ENCODE data around the gene P3H4.
"Not testable (repeated sequence)": the region's sequence is repeated elsewhere in the genome, so short reads cannot be mapped to it uniquely, and the experiment has no call there.

P3H4 gene

DNA sequence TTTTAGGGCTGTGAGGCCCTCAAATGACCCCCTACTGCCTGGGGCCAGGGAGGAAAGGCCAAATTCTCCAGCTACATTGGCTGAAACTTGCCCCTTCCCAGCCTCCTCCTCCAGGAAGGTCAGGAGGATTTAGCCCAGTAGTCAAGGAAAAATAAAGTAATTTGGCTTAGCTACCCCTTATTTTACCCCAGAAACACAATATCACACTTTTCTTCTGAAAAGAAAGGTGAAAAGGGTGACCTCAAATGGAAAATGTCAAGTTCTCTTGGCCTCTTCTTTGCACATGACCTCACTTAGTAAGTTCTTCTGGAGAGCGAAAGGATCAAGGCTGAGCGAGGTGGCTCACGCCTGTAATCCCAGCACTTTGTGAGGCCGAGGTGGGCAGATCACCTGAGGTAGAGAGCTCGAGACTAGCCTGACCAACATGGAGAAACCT lies 17.2 kb downstream of the P3H4 start:
- DNase-seq (ENCODE audit: low spot score): no peak

DNA sequence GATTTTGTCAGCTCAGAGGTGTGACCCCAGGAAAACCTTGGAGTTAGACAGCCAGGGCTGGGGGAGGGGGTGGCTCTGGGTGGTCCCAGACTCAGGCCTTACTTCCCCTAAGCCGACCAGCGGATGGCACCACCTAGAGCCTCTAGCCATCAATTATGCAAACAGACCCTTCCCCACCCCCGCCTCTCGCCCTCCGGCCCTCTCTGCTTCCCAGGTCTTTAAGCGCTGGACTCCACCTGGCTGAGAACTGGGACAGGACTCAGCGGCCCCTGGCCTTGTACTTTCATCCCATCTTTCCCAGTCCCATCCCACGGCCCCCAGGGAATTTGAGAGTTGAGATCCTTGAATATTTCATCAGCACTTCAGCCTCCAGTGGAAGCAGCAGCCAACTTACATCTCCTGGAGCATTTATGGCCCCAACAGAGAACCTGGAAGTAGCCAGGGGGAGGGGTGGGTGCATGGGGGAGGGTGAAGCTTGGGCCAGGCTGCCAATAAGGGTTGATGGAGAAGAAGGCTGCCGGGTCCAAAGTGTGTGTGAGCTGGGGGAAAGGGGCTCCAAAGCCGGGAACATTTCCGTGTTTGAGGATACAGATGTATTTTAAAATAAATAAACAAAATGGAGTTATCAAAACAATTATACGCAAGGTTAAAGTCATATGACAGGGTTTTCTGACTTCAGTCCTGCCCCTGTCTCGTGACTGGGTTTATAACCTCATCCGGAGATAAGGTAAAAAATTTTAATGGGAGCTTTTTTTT lies 17.8 kb downstream of the P3H4 start:
- peak; percentile 83 for DNase-seq (ENCODE audit: low spot score)

DNA sequence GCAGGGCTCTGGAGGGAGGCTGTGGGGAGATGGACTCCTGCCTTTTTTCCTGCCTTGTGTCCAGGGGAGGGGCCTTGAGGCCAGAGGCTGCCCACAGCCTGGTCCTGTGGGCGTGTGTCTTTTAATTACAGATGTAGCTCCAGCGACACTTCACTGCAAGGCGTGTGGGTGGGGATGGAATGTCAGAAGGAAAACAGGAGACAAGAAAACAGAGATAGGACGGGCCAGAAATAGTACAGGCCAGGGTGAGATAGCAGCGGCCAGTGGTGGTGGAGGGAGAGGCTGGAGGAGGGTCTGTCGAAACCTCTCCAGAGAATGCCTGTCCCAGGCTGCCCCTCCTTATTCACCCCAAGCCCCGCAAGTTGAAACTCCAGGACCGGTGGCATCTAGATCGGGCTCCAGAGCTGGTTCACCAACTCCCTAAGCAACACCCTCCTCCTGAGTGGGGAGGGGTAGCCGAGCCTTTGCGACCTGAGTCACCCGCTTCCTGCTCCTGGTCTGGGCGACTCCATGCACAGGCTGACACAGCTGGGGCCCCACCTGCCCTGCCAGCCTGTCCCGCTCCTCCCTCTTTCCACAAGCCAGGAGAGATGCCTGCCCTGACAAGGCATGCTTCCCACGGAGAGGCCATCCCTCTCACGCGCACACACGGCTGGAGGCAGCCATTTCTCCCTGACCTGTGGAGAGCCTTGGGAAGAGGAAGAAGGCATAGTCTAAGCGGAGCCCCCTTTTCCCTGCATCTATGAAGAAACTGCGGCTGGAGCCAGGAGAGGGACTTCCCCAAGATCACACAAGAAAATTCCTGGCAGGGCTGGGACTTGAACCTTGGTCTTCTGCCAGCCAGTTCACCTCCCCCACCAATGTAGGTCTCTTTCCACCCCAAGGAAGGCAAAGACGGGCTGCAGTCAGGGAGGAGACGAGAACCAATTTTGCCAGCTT lies 18.6 kb downstream of the P3H4 start:
- DNase-seq (ENCODE audit: low spot score): no peak

DNA sequence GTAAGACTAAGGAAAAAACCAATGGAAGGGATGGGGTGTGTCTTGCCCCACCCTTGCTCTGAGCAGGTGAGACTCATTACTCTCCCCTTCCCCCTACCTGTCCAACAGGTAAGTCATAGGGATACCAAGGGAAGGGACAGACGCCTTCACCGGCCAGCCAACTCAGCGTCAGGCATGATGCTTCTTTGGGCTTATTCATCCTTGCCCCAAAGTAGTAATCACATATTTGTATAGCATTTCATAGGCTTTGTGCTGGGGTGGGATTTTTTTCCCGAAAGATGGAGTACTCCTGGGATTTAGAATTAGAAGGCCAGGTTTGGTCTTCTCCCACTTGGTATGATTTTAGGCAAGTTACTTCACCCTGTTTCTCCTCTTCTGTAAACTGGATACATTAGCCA lies 24.7 kb downstream of the P3H4 start:
- DNase-seq (ENCODE audit: low spot score): no peak

DNA sequence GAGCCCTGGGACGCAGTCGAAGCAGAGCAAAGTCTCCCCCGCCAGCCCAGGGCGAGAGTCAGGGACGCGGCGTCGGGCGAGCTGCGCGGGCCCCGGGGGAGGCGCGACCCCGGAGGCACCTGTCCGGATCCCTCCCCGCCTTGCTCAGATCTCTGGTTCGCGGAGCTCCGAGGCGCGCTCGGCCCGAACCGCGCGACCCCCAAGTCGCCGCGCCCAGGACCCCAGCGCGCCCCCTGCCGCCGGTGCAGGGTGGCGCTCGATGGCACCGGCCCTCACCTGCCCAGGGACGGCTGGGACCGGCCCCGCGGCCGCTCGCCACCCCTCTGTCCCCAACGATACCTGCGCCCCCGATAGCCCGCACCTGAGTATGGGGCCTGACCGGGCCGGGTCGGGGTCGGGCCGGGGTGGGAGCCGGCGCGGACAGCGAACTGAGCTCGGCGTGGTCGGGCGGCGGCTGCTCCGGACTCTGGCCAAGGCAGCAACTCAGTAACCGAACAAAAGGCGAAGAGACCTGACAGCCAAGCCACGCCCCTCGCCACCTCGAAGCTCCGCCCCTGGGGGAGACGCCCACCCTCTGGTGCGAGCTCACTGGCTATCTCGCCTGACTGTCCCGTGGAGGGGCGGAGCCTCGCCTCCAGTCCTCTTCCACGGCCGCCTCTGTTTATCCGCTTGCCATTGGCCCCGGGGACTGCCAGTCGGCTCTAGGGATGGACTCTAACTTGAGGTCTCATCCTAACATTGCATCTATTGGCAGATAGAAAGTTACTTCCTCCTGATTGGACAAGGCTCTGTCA lies 25.3 kb downstream of the P3H4 start, which contains the start of gene JUP:
JUP (minus strand) TSS at position 485 of the 794 bp plus-strand sequence. CDS start 14,857 bp downstream, outside the sequence.
- peak; percentile 100 for DNase-seq (ENCODE audit: low spot score)

DNA sequence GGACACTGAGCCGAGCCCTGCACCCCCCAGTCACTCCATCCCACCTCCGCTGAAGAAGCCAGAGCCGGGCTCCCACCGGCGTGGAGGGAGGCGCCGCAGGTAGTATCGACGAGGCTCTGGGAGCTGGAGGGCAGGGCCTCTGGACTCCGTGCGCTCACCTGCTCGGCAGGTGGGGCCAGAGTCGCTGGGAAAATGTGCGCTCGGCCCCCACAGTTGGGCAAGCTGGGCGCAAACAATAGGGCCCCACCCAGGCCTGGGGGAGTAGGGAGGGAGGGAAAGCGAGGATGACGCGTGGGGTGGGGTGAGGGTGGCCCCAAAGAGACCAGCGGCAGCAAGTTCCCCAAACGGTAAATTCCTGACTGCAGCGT lies 25.9 kb downstream of the P3H4 start:
- DNase-seq (ENCODE audit: low spot score): peak; percentile 79

DNA sequence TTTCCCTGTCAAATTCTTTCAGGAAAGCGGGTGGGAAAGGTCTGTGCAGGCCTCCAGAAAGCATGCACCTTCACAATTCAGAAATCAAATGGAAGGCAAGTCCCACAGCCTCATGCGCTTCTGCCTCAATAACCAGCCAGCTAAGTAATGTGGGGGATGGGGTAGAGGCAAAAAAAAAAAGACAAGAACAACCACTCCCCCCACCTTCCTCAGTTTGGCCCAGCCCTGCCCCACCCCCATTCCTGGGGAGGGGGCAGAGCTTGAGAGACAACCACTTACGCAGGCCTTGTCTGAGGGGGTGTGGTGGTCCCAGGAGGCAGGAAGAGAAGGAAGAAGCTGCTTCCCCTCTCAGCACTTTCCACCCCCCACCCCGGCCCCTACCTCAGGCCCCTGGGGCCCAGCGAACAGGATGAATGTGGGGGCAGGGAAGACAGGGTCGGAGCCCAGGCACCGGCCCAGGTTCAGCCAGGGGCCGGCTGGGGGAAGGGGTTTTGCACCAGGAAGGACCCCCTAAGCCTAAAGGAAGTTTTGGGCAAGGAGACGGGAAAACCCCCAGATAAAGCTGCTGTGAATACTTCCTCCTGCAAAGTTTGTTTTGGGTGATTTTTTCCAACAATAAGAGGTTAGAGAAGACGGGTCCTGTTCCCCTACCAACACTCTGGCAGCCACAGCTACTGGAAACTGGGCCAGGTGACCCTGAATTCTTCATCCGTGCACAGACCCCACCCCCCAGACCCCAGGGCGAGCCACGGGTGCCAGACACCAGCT lies 26.5 kb downstream of the P3H4 start:
- DNase-seq (ENCODE audit: low spot score): peak; percentile 87

DNA sequence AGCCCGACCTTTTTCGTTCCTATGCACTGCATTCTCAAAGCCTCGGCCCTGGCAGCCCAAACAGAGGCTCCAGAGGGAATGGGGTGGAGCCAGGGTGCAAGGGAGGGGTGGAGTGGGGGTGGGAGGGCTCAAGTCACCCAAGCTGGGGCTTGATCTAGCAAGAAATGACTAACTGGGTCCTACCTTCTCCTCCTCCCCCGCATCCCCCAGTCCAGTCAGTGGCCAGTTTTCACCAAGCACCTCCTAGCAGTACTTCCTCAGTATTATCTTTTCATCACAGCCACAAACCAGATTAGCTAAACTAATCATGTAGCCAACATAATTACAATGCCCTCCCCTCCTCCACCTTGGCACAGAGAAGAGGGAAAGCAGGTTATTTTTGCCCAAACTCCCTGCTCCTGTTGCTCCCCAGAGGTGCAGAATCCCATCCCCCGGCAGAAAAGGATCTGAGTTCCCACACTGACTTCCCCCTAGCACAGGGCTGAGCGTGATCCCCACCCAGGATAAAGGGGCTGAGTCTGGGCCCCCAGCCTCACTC lies 27.5 kb downstream of the P3H4 start:
- DNase-seq (ENCODE audit: low spot score): peak; percentile 74

DNA sequence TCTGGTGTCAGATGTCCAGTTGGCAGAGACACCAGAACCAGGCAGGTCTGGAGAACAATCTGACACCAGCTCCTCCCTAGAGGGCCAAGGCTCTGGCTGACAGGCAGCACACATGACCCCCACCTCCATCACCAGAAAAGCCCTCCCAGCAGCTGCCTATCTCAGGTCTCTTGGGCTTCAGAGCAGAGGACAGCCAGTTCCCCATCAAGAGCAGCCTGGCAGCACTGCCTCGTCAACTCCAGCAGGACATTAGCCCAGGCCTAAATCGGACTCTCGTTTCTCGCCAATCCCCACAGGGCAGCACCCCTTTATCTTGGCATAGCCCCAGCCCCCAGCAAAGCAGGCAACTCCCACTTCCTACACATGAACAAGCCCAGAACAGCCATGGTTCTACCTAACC lies 29.6 kb downstream of the P3H4 start:
- DNase-seq (ENCODE audit: low spot score): no peak

DNA sequence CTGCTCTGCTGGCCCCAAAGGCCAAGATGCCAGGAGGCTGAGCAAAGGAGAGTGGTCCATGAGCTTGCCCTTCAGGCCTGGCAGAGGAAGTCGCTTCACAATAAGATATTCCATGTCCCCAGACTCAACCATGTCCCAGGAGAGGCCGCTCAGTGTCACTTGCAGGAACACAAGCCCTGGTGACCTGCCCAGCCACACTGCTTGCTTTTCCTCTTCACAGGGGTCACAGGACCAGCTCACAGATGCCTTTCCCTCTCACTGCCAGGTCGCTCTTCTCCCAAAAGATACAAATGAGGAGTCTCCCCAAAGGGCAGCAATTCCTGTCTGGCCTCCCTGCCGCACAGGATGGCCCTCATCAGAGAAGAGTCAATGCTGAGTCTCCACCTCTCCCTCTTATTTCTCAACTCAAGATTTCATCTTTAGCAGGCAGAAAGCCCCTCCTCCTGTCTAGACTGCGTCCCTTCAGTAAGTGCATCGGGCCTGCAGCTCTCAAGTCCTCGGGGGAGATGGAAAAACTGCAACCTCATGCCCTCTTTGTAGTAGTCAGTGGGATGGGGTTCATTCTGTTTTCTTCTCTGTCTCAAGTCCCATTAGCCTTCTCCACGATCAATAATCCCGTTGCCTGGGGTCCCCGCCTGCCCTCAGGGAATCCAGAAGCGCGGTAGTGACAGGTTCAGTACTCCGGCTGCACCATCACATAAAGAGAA lies 30.2 kb downstream of the P3H4 start:
- DNase-seq (ENCODE audit: low spot score): peak; percentile 50

DNA sequence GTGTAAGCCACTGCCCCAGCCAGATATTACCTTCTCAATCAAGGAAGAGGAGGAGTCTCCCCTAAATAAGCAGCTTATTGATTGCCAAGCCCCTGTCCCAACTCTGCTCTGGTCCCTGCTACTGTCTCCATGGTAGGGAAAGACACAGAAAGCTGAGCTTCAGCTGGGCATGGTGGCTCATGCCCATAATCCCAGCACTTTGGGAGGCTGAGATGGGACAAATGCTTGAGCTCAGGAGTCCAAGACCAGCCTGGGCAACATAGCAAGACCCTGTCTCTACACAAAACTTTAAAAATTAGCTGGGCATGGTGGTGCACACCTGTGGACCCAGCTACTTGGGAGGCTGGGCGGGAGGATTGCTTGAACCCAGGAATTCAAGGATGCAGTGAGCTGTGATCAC lies 31.8 kb downstream of the P3H4 start:
- no peak for DNase-seq (ENCODE audit: low spot score)

DNA sequence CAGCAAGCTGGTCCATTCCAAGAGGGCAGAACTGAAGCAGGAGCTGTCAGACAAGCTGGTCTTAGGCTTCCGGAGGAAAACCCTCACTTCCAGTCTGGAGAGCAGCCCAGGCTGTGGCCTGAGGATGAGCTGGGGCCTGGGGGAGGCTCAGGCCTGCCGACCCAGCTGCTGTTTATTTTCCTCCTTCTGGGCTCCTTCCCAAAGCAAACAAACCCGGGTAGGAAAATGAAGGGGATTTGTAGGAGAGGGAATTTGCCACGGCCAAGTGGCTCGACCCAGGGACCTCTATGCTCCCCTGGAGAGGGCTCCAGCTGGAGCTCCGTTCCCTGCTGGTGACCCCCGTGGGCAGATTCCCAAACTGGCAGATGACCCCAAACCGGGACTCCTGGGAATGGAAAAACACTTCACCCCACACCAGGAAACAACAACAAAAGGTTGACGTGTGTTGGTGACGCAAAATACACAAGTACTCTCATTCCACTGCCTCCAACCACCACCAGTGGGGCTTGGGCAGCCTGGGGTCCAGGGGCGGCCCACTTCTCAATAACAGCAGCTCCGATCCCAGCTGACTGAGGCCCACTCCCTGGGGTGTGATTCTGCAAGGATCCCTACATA lies 34.1 kb downstream of the P3H4 start:
- no peak for DNase-seq (ENCODE audit: low spot score)

DNA sequence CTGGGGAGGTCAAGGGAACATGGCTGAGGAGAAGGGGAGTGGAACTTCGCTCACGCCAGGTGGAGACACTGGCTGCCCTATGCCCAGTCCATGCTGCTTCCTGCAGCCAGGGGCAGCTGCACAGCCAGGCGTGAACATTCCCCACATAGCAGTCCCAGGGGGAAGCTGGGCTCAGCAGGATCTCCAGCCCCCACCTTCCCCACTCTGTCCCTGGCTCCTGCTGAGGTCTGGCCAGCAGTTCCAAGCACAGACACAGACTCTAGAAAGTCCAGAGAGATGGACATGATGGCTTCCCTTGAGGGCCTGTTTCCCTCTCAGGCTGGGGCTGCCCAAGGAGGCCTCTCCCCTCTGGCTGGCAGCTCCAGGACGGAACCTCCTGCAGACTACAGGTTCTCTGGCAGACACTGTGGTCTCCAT lies 34.6 kb downstream of the P3H4 start:
- no peak for DNase-seq (ENCODE audit: low spot score)

DNA sequence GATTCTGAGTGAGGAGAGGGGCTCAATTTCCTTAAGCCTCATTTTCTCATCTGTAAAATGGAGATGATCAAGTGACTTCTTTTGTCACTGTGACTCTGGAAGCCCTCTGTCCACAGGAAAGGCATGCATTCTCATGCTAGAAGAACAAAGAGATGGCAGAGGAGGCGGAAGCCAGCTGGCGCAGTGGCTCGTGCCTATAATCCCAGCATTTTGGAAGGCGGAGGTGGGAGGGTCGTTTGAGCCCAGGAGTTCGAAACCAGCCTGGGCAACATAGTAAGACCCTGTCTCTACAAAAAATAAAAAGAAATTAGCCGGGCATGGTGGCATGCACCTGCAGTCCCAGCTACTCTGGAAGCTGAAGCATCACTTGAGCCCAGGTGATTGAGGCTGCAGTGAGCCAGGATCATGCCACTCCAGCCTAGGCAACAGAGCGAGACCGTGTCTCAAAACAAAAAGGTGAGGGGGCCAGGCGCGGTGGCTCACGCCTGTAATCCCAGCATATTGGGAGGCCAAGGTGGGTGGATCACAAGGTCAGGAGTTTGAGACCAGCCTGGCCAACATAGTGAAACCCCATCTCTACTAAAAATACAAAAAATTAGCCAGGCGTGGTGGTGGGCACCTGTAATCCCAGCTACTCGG lies 35.4 kb downstream of the P3H4 start:
- not testable (repeated sequence) for DNase-seq (ENCODE audit: low spot score)

DNA sequence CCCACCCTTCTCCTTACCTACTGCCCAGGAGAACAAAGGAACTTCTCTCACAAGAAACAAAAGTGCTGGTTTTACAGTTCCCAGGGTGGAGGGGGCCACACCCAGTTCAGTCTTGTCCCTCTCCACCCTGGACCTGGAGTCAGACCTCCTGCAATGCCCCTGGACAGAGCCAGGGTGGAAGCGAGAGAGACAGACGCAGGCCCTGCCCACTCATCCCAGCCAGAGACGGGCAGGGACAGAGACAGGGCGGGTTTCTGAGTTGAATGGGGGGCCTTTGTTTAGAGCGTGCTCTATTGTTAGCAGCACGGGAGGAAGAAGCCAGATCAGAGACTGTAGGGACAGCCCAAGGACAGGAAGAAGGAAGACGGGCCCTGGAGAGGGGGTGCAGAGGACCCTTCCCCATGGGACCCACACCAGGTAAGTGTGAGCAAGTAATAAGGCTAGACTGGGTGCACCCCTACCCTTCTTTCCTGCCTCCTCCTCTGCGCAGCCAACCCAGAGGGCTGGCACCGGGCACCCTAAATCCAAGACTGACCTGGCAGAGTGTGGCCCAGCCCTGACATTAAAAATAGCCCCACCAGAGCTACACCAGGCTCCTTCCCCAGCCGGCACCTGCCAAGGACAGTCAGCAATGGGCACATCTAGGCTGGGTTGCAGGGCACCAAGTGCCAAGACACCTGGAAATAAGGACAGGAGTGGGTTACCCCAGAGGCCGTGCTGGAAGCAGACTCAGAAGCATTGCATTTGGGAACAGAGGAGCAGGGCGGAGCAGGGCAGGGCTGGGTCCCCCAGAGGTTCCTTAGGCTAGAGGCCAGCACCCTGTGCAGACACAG lies 36.1 kb downstream of the P3H4 start:
- DNase-seq (ENCODE audit: low spot score): peak; percentile 66

DNA sequence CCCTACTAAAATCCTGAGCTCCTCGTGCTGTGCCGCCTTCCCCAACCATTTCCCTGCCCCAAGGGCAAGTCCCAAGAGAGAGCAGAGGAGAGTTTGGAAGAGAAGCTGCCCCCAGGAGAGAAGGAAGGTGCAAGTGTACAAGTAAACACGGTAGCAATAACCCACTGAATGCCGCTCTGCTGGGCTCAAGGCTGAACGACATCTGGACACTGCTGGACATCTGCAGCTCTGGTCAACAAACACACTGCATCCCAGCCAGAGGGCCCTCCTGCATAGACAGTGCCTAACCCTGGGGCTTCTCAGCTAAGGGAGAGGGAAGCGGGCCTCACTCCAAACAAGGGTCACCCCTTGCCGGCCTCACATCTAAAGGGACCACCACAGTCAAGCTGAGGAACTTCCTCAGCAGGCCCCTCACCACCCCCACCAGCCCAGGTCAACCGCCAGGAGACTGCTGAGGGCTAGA lies 38.0 kb downstream of the P3H4 start:
- DNase-seq (ENCODE audit: low spot score): no peak

DNA sequence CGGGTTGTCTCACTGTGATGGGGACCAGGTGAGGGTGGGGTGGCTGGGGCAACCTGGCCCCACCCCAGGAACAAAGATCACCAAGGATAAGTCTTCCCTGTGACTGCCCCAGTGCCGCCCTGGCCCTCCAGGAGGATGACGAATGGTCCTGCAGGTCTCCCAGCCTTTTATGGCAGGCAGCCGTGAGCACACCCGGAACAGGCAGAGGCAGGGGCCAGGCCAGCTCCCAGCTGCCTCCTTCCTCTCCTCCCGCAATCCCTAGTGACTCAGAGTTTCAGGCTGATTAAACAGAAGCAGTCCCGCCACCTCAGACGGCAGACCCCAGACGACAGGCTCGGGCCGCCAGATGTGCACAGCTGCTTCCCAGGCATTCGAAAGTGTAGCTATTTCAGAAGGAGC lies 38.6 kb downstream of the P3H4 start:
- DNase-seq (ENCODE audit: low spot score): peak; percentile 66

DNA sequence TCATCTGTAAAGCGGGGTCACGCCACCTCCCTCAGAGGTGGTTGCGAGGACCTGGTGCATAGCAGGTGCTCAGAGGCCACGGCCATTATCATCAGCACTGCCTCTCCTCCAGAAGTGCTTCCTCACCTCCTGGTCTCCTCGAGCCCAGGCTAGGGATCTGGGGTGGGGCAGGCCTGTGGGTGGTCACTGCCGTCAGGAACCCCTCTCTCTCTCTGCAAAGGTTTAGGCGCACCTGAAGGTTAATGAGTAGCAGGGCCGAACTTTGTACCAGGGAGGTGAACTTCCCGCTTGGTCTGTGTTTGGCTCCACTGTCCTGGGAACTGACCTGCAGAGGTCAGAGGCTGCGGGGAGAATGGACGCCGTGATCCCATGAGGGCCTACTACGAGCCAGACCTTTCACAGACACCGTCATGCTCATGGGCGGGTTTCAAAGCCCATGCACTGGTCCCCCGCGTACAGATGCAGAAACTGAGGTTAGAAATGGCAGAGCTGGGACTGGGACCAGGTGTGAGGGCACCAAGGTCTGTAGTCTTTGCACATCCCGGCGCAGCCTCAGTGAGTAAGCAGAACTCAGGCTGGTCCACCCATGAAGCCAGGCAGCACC lies 39.1 kb downstream of the P3H4 start:
- no peak for DNase-seq (ENCODE audit: low spot score)
